Small intestine (tissue), 7 donors: Measurements from ENCODE around the gene PDK1. TPM values are rescaled to one million over a fixed set of nuclear protein-coding genes. Genes with fewer than 3 reads are reported as not detected.
"Not testable (repeated sequence)": the region's sequence is repeated elsewhere in the genome, so short reads cannot be mapped to it uniquely, and the experiment has no call there.

Source experiments
- DNase-seq, 2 donors: peaks; one replicate each; pipeline versions ENCODE4 v3.0.0 to v3.0.0-alpha.2; 2013
- FAIRE-seq: peaks from 2 replicates; lab custom pipeline; 2012; peaks lifted over from hg19 to GRCh38; lab: Jason Lieb, UNC
- H3K27ac ChIP-seq, 3 donors: one replicate each; pipeline ENCODE4 v1.5.1; 2013; ENCODE audit warnings: low read length in 2 of 3, mild to moderate bottlenecking in 2 of 3, control low read depth in 1 of 3, inconsistent platforms in 1 of 3, low read depth in 1 of 3, moderate library complexity in 1 of 3
- H3K27me3 ChIP-seq, 3 donors: one replicate each; pipeline ENCODE4 v1.6.1; 2013; ENCODE audit warnings: low read length in 3 of 3, inconsistent platforms in 1 of 3; ENCODE audit not compliant: control insufficient read depth in 3 of 3, insufficient read depth in 3 of 3
- H3K36me3 ChIP-seq, 3 donors: one replicate each; pipeline ENCODE4 v1.6.1; 2013; ENCODE audit warnings: low read length in 3 of 3, inconsistent platforms in 1 of 3, low read depth in 1 of 3, mild to moderate bottlenecking in 1 of 3, moderate library complexity in 1 of 3; ENCODE audit not compliant: control insufficient read depth in 3 of 3, insufficient read depth in 2 of 3
- H3K4me1 ChIP-seq, 3 donors: one replicate each; pipeline ENCODE4 v1.6.1; 2013; ENCODE audit warnings: low read length in 2 of 3, inconsistent platforms in 1 of 3, low read depth in 1 of 3, mild to moderate bottlenecking in 1 of 3, moderate library complexity in 1 of 3; ENCODE audit not compliant: control insufficient read depth in 3 of 3, insufficient read depth in 2 of 3
- H3K4me3 ChIP-seq, 3 donors: one replicate each; pipeline ENCODE4 v1.5.1; 2013; ENCODE audit warnings: low read length in 3 of 3, control low read depth in 1 of 3, inconsistent platforms in 1 of 3, low read depth in 1 of 3, mild to moderate bottlenecking in 1 of 3, moderate library complexity in 1 of 3
- H3K9me3 ChIP-seq, 2 donors: one replicate each; pipeline ENCODE4 v1.6.1; 2013; ENCODE audit warnings: low read depth in 1 of 2, low read length in 1 of 2; ENCODE audit not compliant: control insufficient read depth in 2 of 2, insufficient read depth in 1 of 2
- WGBS, 3 donors: extraction: QIAGEN DNeasy Blood & Tissue Kit; methylation state at CpG; one replicate each; pipeline ENCODE4 v1.1.7; 2013; 5-methylcytosine and 5-hydroxymethylcytosine counted together
- polyA plus RNA-seq, 4 donors: library from polyadenylated mRNA; stranded (reverse) in 3 of 4; unstranded in 1 of 4; fragments of 200-250 nt in 3 of 4; fragments of 120-200 nt in 1 of 4; gene quantifications; one replicate each; pipeline versions ENCODE4 v1.2.1 to v1.2.3, GENCODE V29; 2013
- donor health status: healthy with polysubstance abuse.
- donor health status: control.
- donor health status: control.
- donor health status: Bipolar disorder and iron deficiency.
- donor health status: healthy.

The PDK1 gene
- polyA plus RNA-seq, 4 donors = 2.7 to 13.1 (median 4.8) TPM

- Histone ChIP-seq H3K4me1 (no peaks in the 10 kb centered on the region), H3K4me3 (no peak overlapping the region), H3K36me3 (no peaks in the 10 kb centered on the region), H3K27me3 (no peaks in the 10 kb centered on the region), H3K9me3 (peaks cover 0 to 34% of the 10 kb centered on the region in 2 donors), H3K27ac (no peak overlapping the region)
- DNase-seq (no peak), FAIRE-seq (no peak)
These were observed 15.5 kb upstream of the PDK1 start for GRCh38 chr2:172540421-172540820.

DNA sequence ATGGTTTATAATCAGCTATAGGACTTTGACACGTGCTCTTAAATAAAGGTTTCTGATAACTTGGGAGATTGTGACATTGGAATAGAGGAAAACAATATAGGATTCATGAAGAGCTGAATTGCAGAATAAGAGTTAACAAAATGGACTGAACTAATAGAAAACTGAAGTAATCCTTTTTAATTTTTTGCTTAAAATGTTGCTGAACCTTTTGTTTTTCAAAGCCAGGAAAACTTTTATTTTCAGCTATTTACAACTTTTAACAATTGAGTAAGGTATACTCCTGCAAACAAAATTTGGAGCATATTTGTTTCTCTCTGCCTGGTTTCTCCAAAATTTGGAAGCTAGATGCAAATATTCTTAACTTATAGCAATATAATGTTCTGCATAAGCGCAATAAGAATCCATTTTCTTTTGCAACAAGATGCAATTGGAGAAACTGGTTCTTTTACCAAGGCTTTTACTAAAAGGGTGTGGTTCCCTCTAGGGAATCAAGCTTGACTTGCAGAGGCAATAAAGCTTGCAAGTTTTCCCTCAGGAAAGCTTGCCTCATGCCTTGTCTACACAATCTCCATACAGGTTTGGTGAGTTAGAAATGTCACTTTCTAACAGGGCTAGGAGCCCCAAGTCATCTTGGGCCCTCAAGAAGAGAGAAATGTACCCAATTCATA lies 10.3 kb upstream of the PDK1 start:
- Histone ChIP-seq H3K9me3 (peaks cover 0 to 33% of the 10 kb centered on the region in 2 donors), H3K27me3 (no peaks in the 10 kb centered on the region), H3K36me3 (no peaks in the 10 kb centered on the region), H3K27ac (no peak overlapping the region), H3K4me3 (no peak overlapping the region), H3K4me1 (peaks cover 0 to 1% (median 0%) of the 10 kb centered on the region in 3 donors)
- FAIRE-seq (no peak), DNase-seq (peak in 1 of 2 donors; percentile 47)
- WGBS, 3 donors = 45 to 83% (median 54%) methylated on average over 2 of the region's 2 CpGs

- H3K36me3 ChIP-seq = no peaks in the 10 kb centered on the region
- FAIRE-seq = no peak
- 94 to 96% (median 95%) methylated on average over 1 of the region's 1 CpG for WGBS, 3 donors
These were observed 6.8 kb upstream of the PDK1 start for GRCh38 chr2:172549131-172549530.

GRCh38 chr2:172549802-172550201 lies 6.1 kb upstream of the PDK1 start:
- DNase-seq, H3K27ac ChIP-seq, H3K4me3 ChIP-seq, H3K4me1 ChIP-seq, H3K36me3 ChIP-seq, H3K27me3 ChIP-seq, FAIRE-seq: not testable (repeated sequence)
- H3K9me3 ChIP-seq = peaks cover 0 to 25% of the 10 kb centered on the region in 2 donors
- WGBS, 3 donors = 13 to 39% (median 19%) methylated on average over 1 of the region's 1 CpG

More at GRCh38 chr2:172549131-172549530, 6.8 kb upstream of the PDK1 start:
- peaks cover 0 to 7% (median 2%) of the 10 kb centered on the region in 3 donors for H3K4me1 ChIP-seq
- no peak overlapping the region for H3K4me3 ChIP-seq
- no peaks in the 10 kb centered on the region for H3K27me3 ChIP-seq
- no peak overlapping the region for H3K27ac ChIP-seq
- H3K9me3 ChIP-seq = peaks cover 0 to 27% of the 10 kb centered on the region in 2 donors
- no peak for DNase-seq

GRCh38 chr2:172550419-172550818 lies 5.5 kb upstream of the PDK1 start:
- Histone ChIP-seq H3K27me3 (no peaks in the 10 kb centered on the region), H3K9me3 (peaks cover 0 to 25% of the 10 kb centered on the region in 2 donors), H3K4me3 (no peak overlapping the region), H3K4me1 (peaks cover 0 to 12% (median 2%) of the 10 kb centered on the region in 3 donors), H3K27ac (no peak overlapping the region), H3K36me3 (no peaks in the 10 kb centered on the region)
- DNase-seq = no peak
- FAIRE-seq = no peak

DNA sequence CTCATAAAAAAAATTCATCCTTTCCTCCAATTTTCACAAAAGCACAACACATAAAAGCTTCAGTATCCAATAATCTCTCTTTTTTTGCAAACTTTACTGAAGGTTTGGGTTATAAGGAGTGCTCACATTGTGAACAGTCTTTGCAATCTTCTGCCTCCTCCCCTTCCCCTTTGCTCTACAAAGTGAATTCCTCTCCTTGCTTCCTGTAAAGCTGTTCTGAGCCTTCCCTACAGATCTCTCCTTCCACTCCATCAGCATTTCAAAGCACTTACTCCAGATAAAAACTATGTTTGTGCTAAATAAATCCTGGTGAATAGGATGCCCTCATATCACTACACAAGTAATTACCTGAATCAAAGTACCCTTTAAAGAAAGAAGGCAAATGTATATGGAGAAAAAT lies 4.6 kb upstream of the PDK1 start:
- Histone ChIP-seq H3K36me3 (no peaks in the 10 kb centered on the region), H3K4me1 (peaks cover 0 to 13% (median 2%) of the 10 kb centered on the region in 3 donors), H3K27ac (no peak overlapping the region), H3K4me3 (no peak overlapping the region), H3K27me3 (no peaks in the 10 kb centered on the region), H3K9me3 (peaks cover 0 to 22% of the 10 kb centered on the region in 2 donors)
- peak in 1 of 2 donors; percentile 33 for DNase-seq
- no peak for FAIRE-seq

DNA sequence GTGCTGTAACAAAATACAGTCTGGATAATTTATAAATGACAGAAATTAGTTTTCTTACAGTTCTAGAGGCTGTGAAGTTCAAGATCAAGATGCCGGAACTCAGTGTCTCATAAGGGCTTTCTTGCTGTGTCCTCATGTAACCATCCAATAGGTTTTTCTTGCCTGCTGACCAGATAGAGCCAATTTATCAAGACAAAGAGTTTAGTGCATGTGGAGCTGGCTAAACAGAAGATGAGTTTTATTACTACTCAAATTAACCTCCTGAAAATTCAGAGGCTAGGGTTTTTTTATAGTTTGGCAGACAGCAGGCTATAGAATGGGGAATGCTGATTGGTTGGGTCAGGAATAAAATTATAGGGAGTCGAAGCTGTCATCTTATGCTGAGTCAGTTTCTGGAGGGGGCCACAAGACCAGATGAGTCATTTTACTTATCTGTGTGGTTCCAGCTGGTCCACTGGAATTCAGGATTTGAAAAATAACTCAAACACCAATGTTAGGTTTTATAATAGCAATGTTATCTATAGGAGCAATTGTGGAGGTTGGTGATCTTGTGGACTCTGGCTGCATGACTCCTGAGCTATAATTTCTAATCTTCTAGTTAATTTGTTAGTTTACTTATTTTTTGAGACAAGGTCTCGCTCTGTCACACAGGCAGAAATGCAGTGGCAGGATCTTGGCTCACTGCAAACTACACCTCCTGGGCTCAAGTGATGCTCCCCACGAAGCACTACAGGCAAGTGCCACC lies 3.2 kb upstream of the PDK1 start:
- WGBS, 3 donors = 62 to 81% (median 64%) methylated on average over 4 of the region's 4 CpGs

DNA sequence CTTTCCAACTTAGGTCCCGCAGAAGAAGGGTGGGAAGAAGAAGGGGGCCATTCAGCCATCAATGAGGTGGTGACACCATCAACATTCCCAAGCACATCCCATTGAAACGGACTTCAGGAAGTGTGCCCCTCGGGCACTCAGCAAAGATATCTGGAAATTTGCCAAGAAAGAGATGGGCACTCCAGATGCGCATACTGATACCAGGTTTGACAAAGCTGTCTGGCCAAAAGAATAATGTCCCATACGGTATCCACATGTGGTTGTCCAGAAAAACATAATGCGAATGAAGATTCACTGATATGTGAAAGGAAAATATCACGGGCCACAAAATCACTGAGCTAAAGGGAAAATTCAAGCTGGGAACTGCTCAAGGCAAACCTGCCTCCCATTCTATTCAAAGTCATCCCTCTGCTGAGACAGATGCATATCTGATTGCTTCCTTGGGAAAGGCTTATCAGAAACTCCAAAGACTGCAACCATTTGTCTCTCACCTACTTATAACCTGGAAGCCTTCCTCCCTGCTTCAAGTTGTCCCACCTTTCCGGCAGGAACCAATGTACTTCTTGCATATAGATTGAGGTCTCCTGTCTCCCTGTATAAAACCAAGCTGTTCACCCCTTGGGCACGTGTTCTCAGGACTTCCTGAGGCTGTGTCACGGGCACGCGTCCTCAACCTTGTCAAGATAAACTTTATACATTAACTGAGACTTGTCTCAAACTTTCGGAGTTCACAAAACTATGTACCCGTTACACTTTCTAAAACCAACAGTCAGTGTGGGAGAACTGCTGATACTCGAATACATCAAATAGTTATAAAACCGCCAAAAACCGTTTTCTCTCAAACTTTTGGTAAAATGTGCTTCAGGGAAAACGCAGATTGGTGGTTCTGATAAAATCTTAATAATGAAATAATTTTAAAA lies 1.3 kb upstream of the PDK1 start:
- peak overlapping the region in 1 of 3 donors; percentile 85 for H3K4me3 ChIP-seq
- FAIRE-seq (no peak), DNase-seq (peak in 1 of 2 donors; percentile 36)
- 55 to 64% (median 59%) methylated on average over 18 of the region's 18 CpGs for WGBS, 3 donors
- peaks cover 0 to 7% of the 10 kb centered on the region in 2 donors for H3K9me3 ChIP-seq
- H3K36me3 ChIP-seq = peaks cover 0 to 4% (median 0%) of the 10 kb centered on the region in 3 donors
- H3K4me1 ChIP-seq = peaks cover 0 to 19% (median 2%) of the 10 kb centered on the region in 3 donors
- H3K27ac ChIP-seq = no peak overlapping the region
- H3K27me3 ChIP-seq = no peaks in the 10 kb centered on the region

More for the DNA sequence above, 3.2 kb upstream of the PDK1 start:
- Histone ChIP-seq H3K27me3 (no peaks in the 10 kb centered on the region), H3K36me3 (no peaks in the 10 kb centered on the region), H3K9me3 (peaks cover 0 to 13% of the 10 kb centered on the region in 2 donors), H3K27ac (peak overlapping the region in 1 of 3 donors; percentile 34), H3K4me1 (peaks cover 0 to 19% (median 2%) of the 10 kb centered on the region in 3 donors), H3K4me3 (no peak overlapping the region)
- DNase-seq (peak in 1 of 2 donors; percentile 60), FAIRE-seq (no peak)
